WTC11 (cell line): ENCODE measurements around the gene MED26. TPM values are rescaled to one million over a fixed set of nuclear protein-coding genes. Genes with fewer than 3 reads are reported as not detected.

Experiments
- ATAC-seq: fragments of 200-7000 bp; cut with Tn5 transposase; 2 replicates; pipeline ENCODE4 v1.10.0; 2021; ENCODE audit warnings: mild to moderate bottlenecking, moderate library complexity
- CTCF ChIA-PET: fragments of 300-600 bp; sonication (Branson Sonifier 250); formaldehyde crosslinking; loops from one replicate; lab custom pipeline; 2021; ENCODE audit warnings: antibody characterized with exemption; lab: Charles Lee
- POLR2A ChIA-PET: fragments of 350-600 bp; sonication (Branson Sonifier 250); formaldehyde crosslinking; loops from one replicate; lab custom pipeline; 2021; ENCODE audit warnings: antibody characterized with exemption; lab: Charles Lee
- DNase-seq: peaks from one replicate; pipeline ENCODE4 v3.0.0; 2021; ENCODE audit warnings: low spot score
- H3K27ac Mint-ChIP-seq: 2 replicates; pipeline ENCODE4 v1.8.0; 2021; ENCODE audit warnings: mixed read lengths
- H3K27me3 Mint-ChIP-seq: 2 replicates; pipeline ENCODE4 v1.8.0; 2021; ENCODE audit warnings: low read depth, mild to moderate bottlenecking, moderate library complexity, mixed read lengths
- H3K36me3 Mint-ChIP-seq: 2 replicates; pipeline ENCODE4 v1.8.0; 2021; ENCODE audit warnings: mixed read lengths
- H3K4me1 Mint-ChIP-seq: 2 replicates; pipeline ENCODE4 v1.8.0; 2022; ENCODE audit warnings: mixed read lengths
- H3K4me3 Mint-ChIP-seq: 2 replicates; pipeline ENCODE4 v1.8.0; 2021; ENCODE audit warnings: mild to moderate bottlenecking, moderate library complexity, mixed read lengths
- H3K9me3 Mint-ChIP-seq: 2 replicates; pipeline ENCODE4 v1.8.0; 2021; ENCODE audit warnings: mixed read lengths
- E2F1 ChIP-seq: sonication (generic); formaldehyde crosslinking; IDR thresholded peaks from 2 replicates; pipeline ENCODE4 v1.8.0; 2022; ENCODE audit warnings: mild to moderate bottlenecking, missing genetic modification reagents
- E2F4 ChIP-seq: sonication (generic); formaldehyde crosslinking; IDR thresholded peaks from 2 replicates; pipeline ENCODE4 v1.8.1; 2022; ENCODE audit warnings: low read depth, mild to moderate bottlenecking, moderate library complexity, missing genetic modification reagents, borderline replicate concordance
- ESRRA ChIP-seq: sonication (generic); formaldehyde crosslinking; IDR thresholded peaks from 2 replicates; pipeline ENCODE4 v1.8.1; 2022; ENCODE audit warnings: mild to moderate bottlenecking, missing genetic modification reagents, borderline replicate concordance
- FOXK1 ChIP-seq: sonication (generic); formaldehyde crosslinking; IDR thresholded peaks from 2 replicates; pipeline ENCODE4 v1.8.0; 2022; ENCODE audit warnings: mild to moderate bottlenecking, moderate library complexity, missing genetic modification reagents
- GABPB1 ChIP-seq: sonication (generic); formaldehyde crosslinking; IDR thresholded peaks from 2 replicates; pipeline ENCODE4 v1.8.1; 2023; ENCODE audit warnings: mild to moderate bottlenecking, missing genetic modification reagents
- IRF1 ChIP-seq: sonication (generic); formaldehyde crosslinking; IDR thresholded peaks from 2 replicates; pipeline ENCODE4 v1.8.0; 2023; ENCODE audit warnings: missing genetic modification reagents
- JUN ChIP-seq: sonication (generic); formaldehyde crosslinking; IDR thresholded peaks from 2 replicates; pipeline ENCODE4 v1.8.0; 2023; ENCODE audit warnings: mild to moderate bottlenecking, missing genetic modification reagents
- MYBL2 ChIP-seq: sonication (generic); formaldehyde crosslinking; IDR thresholded peaks from 2 replicates; pipeline ENCODE4 v1.8.1; 2023; ENCODE audit warnings: mild to moderate bottlenecking, moderate library complexity, missing genetic modification reagents
- NFATC4 ChIP-seq: fragments of 250-450 bp; sonication (Bioruptor Pico); IDR thresholded peaks from 2 replicates; pipeline ENCODE4 v1.9.0; 2021; ENCODE audit warnings: mild to moderate bottlenecking
- NFE2L1 ChIP-seq: sonication (generic); formaldehyde crosslinking; IDR thresholded peaks from 2 replicates; pipeline ENCODE4 v1.8.1; 2023; ENCODE audit warnings: missing genetic modification reagents
- NR1H2 ChIP-seq: sonication (generic); formaldehyde crosslinking; IDR thresholded peaks from 2 replicates; pipeline ENCODE4 v1.9.0; 2021; ENCODE audit warnings: mild to moderate bottlenecking, moderate library complexity, missing genetic modification reagents
- NR2C2 ChIP-seq: sonication (generic); formaldehyde crosslinking; IDR thresholded peaks from 2 replicates; pipeline ENCODE4 v1.8.0; 2022; ENCODE audit warnings: mild to moderate bottlenecking, missing genetic modification reagents
- OVOL2 ChIP-seq: fragments of 250-450 bp; sonication (Bioruptor Pico); IDR thresholded peaks from 2 replicates; pipeline ENCODE4 v1.9.0; 2021; ENCODE audit warnings: mild to moderate bottlenecking, borderline replicate concordance
- PRDM15 ChIP-seq: sonication (generic); formaldehyde crosslinking; IDR thresholded peaks from 2 replicates; pipeline ENCODE4 v1.8.0; 2022; ENCODE audit warnings: missing genetic modification reagents
- SMAD3 ChIP-seq: sonication (generic); formaldehyde crosslinking; IDR thresholded peaks from 2 replicates; pipeline ENCODE4 v1.8.0; 2022; ENCODE audit warnings: missing genetic modification reagents, mild to moderate bottlenecking, borderline replicate concordance
- USF2 ChIP-seq: sonication (generic); formaldehyde crosslinking; IDR thresholded peaks from 2 replicates; pipeline ENCODE4 v1.8.1; 2023; ENCODE audit warnings: mild to moderate bottlenecking, missing genetic modification reagents, moderate library complexity
- ZNF219 ChIP-seq: sonication (generic); formaldehyde crosslinking; IDR thresholded peaks from 2 replicates; pipeline ENCODE4 v1.8.0; 2023; ENCODE audit warnings: missing genetic modification reagents, mild to moderate bottlenecking, borderline replicate concordance
- ZNF396 ChIP-seq: fragments of 250-450 bp; sonication (Bioruptor Pico); IDR thresholded peaks from 2 replicates; pipeline ENCODE4 v1.8.0; 2021; ENCODE audit warnings: mild to moderate bottlenecking, moderate library complexity, borderline replicate concordance
- ZNF512 ChIP-seq: sonication (generic); formaldehyde crosslinking; IDR thresholded peaks from 2 replicates; pipeline ENCODE4 v1.8.1; 2022; ENCODE audit warnings: missing genetic modification reagents, borderline replicate concordance
- total RNA-seq: library from RNA; stranded (reverse); gene quantifications from 3 replicates; pipeline ENCODE4 v1.2.3, GENCODE V29; 2021

The MED26 gene
- total RNA-seq, 1 experiment from 2014 or later = 14.2 TPM

GRCh38 chr19:16561382-16561781 is 66.6 kb downstream of the MED26 start:
- no peak for TF ChIP-seq OVOL2 (CRISPR knock-in tag)
- TF ChIP-seq GABPB1 = no peak
- TF ChIP-seq ZNF396 (CRISPR knock-in tag) = no peak
- no peak for TF ChIP-seq ZNF219 (CRISPR knock-in tag)
- TF ChIP-seq E2F1 (CRISPR knock-in tag) = no peak
- TF ChIP-seq E2F4 = no peak
- TF ChIP-seq MYBL2 (CRISPR knock-in tag) = no peak
- TF ChIP-seq ESRRA (CRISPR knock-in tag) = no peak
- TF ChIP-seq SMAD3 (CRISPR knock-in tag) = no peak
- TF ChIP-seq NR1H2 (CRISPR knock-in tag) = no peak
- no peak for TF ChIP-seq ZNF512 (CRISPR knock-in tag)
- TF ChIP-seq FOXK1 (CRISPR knock-in tag) = no peak
- TF ChIP-seq JUN (CRISPR knock-in tag) = no peak
- no peak for TF ChIP-seq USF2
- TF ChIP-seq NFATC4 (CRISPR knock-in tag) = no peak
- no peak for TF ChIP-seq IRF1 (CRISPR knock-in tag)
- no peak for TF ChIP-seq NFE2L1 (CRISPR knock-in tag)
- no peak for TF ChIP-seq NR2C2
- no peak for TF ChIP-seq PRDM15 (CRISPR knock-in tag)
- TF ChIP-seq, all 79 proteins: peak for 0
- Mint-ChIP-seq H3K27ac (no peak overlapping the region), H3K4me1 (no peaks in the 10 kb centered on the region), H3K36me3 (peaks cover 52% of the 10 kb centered on the region), H3K4me3 (no peak overlapping the region), H3K9me3 (no peaks in the 10 kb centered on the region), H3K27me3 (no peaks in the 10 kb centered on the region)
- no peak for DNase-seq
- ChIA-PET POLR2A (no interaction called here), CTCF (no interaction called here)
- no peak for ATAC-seq
